ENCODE results near the gene CBL. TPM values are rescaled to one million over a fixed set of nuclear protein-coding genes. Genes with fewer than 3 reads are reported as not detected.
"Not testable (repeated sequence)": the region's sequence is repeated elsewhere in the genome, so short reads cannot be mapped to it uniquely, and the experiment has no call there.

The CBL gene
- total RNA-seq, 2 experiments from 2014 or later: 25.3 to 25.7 TPM

DNA sequence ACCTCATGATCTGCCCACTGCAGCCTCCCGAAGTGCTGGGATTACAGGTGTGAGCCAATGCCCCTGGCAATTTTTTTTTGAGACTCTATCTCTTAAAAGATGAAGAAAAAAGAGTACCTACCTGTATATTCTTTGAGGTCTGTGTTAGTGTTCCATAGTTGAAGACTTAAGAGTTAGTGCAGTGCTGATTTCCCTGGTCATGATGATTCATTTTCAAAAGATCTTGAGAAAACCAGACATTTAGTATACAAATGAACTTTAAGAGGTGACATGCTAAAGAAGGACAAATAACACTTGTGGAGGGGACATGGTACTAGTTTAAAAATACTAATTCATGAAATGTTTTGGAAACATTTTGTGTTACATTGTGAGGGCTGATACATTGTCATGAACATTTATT lies 17.7 kb downstream of the CBL start:
- peaks cover 63% of the 10 kb centered on the region for H3K4me1 Mint-ChIP-seq (ENCODE audit: low read depth)
- no peaks in the 10 kb centered on the region for H3K27me3 Mint-ChIP-seq (ENCODE audit: low read depth)
- no peak overlapping the region for H3K4me3 Mint-ChIP-seq
- H3K36me3 Mint-ChIP-seq (ENCODE audit: low read depth): peaks cover 6% of the 10 kb centered on the region
- no peak overlapping the region for H3K27ac Mint-ChIP-seq
- H3K9me3 Mint-ChIP-seq: no peaks in the 10 kb centered on the region
- intact Hi-C loops (cut with micrococcal nuclease): no loop called here
- DNase-seq: no peak
- CTCF ChIA-PET: interaction anchor here (0.5 kb wide), 1 partner anchor 66 kb away, joined by 4 read pairs; no protein-coding TSS in a partner anchor

DNA sequence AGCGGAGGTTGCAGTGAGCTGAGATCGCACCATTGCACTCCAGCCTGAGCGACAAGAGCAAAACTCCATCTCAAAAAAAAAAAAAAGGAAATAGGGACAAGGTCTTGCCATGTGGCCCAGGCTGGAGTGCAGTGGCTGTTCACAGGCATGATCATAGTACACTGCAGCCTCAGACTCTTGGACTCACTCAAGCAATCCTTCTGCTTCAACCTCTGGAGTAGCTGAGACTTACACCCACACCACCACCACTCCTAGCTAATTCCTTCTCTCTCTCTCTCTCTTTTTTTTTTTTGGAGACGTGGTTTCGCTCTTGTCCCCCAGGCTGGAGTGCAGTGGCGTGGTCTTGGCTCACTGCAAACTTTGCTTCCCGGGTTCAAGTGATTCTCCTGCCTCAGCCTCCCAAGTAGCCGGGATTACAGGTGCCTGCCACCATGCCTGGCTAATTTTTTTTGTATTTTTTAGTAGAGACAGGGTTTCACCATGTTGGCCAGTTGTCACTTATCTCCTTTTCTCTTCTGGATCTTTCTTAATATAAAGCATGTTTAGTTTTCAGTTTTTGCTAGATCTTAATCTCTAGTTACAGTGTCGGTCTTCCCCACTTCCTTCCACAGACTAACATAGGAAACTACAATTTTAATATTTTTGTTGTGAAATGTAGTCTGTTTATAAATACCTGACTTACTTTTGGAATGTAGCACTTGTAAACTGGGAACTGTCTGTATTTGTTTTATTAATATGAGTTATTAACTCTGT lies 22.6 kb downstream of the CBL start:
- H3K4me3 Mint-ChIP-seq: peak overlapping the region; percentile 3
- peak overlapping the region; percentile 30 for H3K27ac Mint-ChIP-seq
- H3K27me3 Mint-ChIP-seq (ENCODE audit: low read depth); DNase-seq; intact Hi-C loops (cut with micrococcal nuclease); H3K9me3 Mint-ChIP-seq: not testable (repeated sequence)
- peaks cover 57% of the 10 kb centered on the region for H3K4me1 Mint-ChIP-seq (ENCODE audit: low read depth)
- CTCF ChIA-PET: interaction anchor here (0.6 to 1.0 kb wide), 2 partner anchors 22 to 93 kb away, joined by 3 to 5 read pairs; no protein-coding TSS in a partner anchor
- peaks cover 16% of the 10 kb centered on the region for H3K36me3 Mint-ChIP-seq (ENCODE audit: low read depth)

DNA sequence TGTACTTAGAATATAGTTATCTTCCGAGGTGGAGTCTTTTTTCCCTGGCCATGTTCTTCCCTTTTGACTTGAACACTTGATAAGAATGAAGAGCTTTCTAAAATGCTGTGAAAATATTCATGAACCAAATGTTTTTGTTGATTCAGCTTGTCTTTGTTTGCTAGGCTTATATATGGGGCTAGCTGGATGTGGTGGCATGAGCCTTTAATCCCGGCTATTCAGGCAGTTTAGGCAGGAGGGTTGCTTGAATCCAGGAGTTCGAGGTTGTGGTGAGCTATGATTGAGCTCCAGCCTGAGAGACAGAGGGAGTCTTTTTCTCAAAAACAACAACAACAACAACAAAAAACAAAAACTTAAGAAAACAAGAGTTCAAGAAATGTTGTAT lies 23.1 kb downstream of the CBL start:
- no peak overlapping the region for H3K4me3 Mint-ChIP-seq
- peak overlapping the region; percentile 30 for H3K27ac Mint-ChIP-seq
- no peak for DNase-seq
- H3K9me3 Mint-ChIP-seq: no peaks in the 10 kb centered on the region
- no peaks in the 10 kb centered on the region for H3K27me3 Mint-ChIP-seq (ENCODE audit: low read depth)
- intact Hi-C loops (cut with micrococcal nuclease): no loop called here
- peaks cover 16% of the 10 kb centered on the region for H3K36me3 Mint-ChIP-seq (ENCODE audit: low read depth)
- CTCF ChIA-PET: interaction anchor here (0.6 to 1.0 kb wide), 3 partner anchors 12 to 92 kb away, joined by 3 read pairs; no protein-coding TSS in a partner anchor
- H3K4me1 Mint-ChIP-seq (ENCODE audit: low read depth): peaks cover 51% of the 10 kb centered on the region

DNA sequence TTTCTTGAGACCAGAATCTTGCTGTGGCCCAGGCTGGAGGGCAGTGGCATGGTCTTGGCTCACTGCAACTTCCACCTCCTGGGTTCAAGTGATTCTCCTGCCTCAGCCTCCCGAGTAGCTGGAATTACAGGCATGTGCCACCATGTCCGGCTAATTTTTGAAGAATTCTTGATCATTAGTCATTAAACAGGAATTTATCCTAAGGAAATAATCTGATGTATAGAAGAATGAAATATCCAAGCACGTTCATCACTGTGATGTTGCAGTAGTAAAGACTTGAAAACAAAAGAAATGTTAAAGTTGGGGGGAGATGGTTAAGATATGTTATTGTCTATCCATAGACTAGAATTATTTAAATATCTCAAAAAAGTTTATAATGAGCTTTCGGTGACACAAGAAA lies 23.6 kb downstream of the CBL start:
- intact Hi-C loops (cut with micrococcal nuclease): no loop called here
- H3K4me1 Mint-ChIP-seq (ENCODE audit: low read depth): peaks cover 47% of the 10 kb centered on the region
- H3K27ac Mint-ChIP-seq: no peak overlapping the region
- H3K36me3 Mint-ChIP-seq (ENCODE audit: low read depth): peaks cover 14% of the 10 kb centered on the region
- no peaks in the 10 kb centered on the region for H3K9me3 Mint-ChIP-seq
- H3K4me3 Mint-ChIP-seq: no peak overlapping the region
- no peak for DNase-seq
- CTCF ChIA-PET: interaction anchor here (0.6 to 1.0 kb wide), 3 partner anchors 12 to 92 kb away, joined by 3 read pairs; no protein-coding TSS in a partner anchor
- no peaks in the 10 kb centered on the region for H3K27me3 Mint-ChIP-seq (ENCODE audit: low read depth)

DNA sequence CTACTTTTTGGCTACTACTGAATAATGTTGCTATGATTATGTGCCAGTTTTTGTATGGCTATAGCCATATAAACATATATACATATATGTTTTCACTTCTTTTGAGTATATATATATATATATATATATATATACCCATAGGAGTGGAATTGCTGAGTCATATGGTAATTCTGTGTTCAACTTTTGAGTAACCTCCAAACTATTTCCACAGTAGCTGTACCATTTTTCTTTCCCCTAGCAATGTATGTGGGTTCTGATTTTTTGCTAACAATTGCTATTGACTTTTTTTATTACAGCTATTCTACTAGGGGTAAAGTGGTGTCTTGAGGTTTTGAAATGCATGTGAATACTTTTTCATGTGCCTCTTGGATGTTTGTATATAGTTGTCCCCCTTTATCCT lies 30.4 kb downstream of the CBL start:
- intact Hi-C loops (cut with micrococcal nuclease): loop anchor here (2.0 kb wide), 1 partner anchor 26 kb away; no protein-coding TSS in a partner anchor
- CTCF ChIA-PET: interaction anchor here (0.7 to 1.4 kb wide), 3 partner anchors 27 to 40 kb away, joined by 3 read pairs; no protein-coding TSS in a partner anchor
- no peaks in the 10 kb centered on the region for H3K9me3 Mint-ChIP-seq
- H3K4me3 Mint-ChIP-seq: no peak overlapping the region
- DNase-seq: no peak
- H3K27ac Mint-ChIP-seq: no peak overlapping the region
- no peaks in the 10 kb centered on the region for H3K27me3 Mint-ChIP-seq (ENCODE audit: low read depth)
- peaks cover 23% of the 10 kb centered on the region for H3K36me3 Mint-ChIP-seq (ENCODE audit: low read depth)
- H3K4me1 Mint-ChIP-seq (ENCODE audit: low read depth): peaks cover 49% of the 10 kb centered on the region

DNA sequence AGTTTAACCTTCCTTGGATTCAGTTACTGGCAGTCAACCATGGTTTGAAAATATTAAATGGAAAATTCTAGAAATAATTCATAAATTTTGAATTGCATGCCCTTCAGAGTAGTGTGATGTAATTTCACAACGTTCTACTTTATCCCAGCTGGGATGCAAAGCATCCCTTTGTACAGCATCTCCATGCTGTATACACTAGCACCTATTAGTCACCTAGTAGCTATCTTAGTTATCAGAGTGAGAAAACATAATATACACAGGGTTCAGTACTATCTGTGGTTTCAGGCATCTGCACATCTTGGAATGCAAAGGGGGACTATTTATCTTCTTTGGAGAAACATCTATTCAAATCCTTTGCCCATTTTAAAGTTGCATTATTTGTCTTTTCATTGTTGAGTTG lies 30.8 kb downstream of the CBL start:
- no peak overlapping the region for H3K4me3 Mint-ChIP-seq
- no peaks in the 10 kb centered on the region for H3K27me3 Mint-ChIP-seq (ENCODE audit: low read depth)
- DNase-seq: no peak
- H3K27ac Mint-ChIP-seq: no peak overlapping the region
- peaks cover 53% of the 10 kb centered on the region for H3K4me1 Mint-ChIP-seq (ENCODE audit: low read depth)
- CTCF ChIA-PET: interaction anchor here (0.7 to 1.4 kb wide), 4 partner anchors 23 to 40 kb away, joined by 3 to 4 read pairs (median 3); no protein-coding TSS in a partner anchor
- intact Hi-C loops (cut with micrococcal nuclease): loop anchor here (1.0 to 2.0 kb wide), 2 partner anchors 14 to 26 kb away; no protein-coding TSS in a partner anchor
- H3K36me3 Mint-ChIP-seq (ENCODE audit: low read depth): peaks cover 27% of the 10 kb centered on the region
- H3K9me3 Mint-ChIP-seq: no peaks in the 10 kb centered on the region

DNA sequence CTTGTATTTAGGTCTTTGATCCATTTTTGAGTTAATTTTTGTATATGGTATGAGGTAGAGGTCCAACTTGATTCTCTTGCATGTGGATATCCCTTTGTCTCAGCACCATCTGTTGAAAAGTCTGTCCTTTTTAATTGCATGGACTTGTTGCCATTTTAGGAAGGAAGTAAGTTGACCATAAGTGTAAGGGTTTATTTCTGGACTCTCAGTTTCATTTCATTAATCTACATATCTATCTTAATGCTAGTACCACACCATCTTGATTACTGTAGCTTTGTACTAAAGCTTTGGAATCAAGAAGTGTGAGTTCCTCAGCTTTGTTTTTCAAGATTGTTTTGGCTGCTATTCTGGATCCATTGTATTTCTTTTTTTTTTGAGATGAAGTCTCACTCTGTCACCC lies 31.4 kb downstream of the CBL start:
- Mint-ChIP-seq H3K27ac (no peak overlapping the region), H3K36me3 (ENCODE audit: low read depth) (peaks cover 27% of the 10 kb centered on the region), H3K4me3 (no peak overlapping the region), H3K9me3 (no peaks in the 10 kb centered on the region), H3K27me3 (ENCODE audit: low read depth) (no peaks in the 10 kb centered on the region), H3K4me1 (ENCODE audit: low read depth) (peaks cover 57% of the 10 kb centered on the region)
- DNase-seq: no peak
- intact Hi-C loops (cut with micrococcal nuclease): loop anchor here (1.0 to 2.0 kb wide), 2 partner anchors 14 to 25 kb away; no protein-coding TSS in a partner anchor
- CTCF ChIA-PET: interaction anchor here (1.0 to 1.4 kb wide), 3 partner anchors 14 to 28 kb away, joined by 3 to 4 read pairs (median 3); no protein-coding TSS in a partner anchor

DNA sequence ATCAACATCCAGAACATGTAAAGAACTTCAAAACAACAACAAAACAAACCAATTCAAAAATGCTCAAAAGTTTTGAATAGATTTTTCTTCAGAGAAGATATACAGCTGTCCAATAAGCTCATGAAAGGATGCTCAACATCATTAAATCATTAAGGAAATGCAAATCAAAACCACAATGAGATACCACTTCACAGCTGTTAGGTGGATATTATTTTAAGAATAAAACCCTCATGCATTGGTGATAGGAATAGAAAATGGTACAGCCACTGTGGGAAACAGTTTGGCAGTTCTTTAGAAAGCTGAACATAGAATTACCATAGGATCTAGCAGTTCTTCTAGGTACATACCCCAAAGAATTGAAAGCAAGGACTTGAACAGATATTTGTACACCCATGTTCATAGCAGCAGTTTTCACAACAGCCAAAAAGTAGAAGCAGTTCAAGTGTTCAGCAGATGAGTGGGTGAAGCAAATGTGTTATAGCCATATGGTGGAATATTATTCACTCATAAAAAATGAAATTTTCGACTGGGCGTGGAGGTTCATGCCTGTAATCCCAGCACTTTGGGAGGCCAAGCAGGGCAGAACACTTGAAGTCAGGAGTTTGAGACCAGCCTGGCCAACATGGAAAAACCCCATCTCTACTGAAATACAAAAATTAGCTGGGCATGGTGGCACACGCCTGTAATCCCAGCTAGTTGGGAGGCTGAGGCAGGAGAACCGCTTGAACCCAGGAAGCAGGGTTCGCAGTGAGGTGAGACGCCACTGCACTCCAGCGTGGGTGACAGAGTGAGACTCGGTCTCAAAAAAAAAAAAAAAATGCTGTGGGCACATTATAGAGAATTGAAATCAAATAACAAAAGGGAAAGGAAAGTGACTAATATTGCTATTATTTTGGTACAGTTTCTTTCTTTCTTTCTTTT lies 42.9 kb downstream of the CBL start:
- intact Hi-C loops (cut with micrococcal nuclease): loop anchor here (2.0 kb wide), 1 partner anchor 14 kb away; no protein-coding TSS in a partner anchor
- Mint-ChIP-seq H3K4me1 (ENCODE audit: low read depth) (peaks cover 48% of the 10 kb centered on the region), H3K27ac (peak overlapping the region; percentile 48), H3K4me3 (no peak overlapping the region), H3K9me3 (no peaks in the 10 kb centered on the region), H3K27me3 (ENCODE audit: low read depth) (no peaks in the 10 kb centered on the region), H3K36me3 (ENCODE audit: low read depth) (peaks cover 5% of the 10 kb centered on the region)
- CTCF ChIA-PET: interaction anchor here (0.5 to 3.3 kb wide), 10 partner anchors 10 to 508 kb away, joined by 3 to 10 read pairs (median 4); no protein-coding TSS in a partner anchor
- DNase-seq: no peak

DNA sequence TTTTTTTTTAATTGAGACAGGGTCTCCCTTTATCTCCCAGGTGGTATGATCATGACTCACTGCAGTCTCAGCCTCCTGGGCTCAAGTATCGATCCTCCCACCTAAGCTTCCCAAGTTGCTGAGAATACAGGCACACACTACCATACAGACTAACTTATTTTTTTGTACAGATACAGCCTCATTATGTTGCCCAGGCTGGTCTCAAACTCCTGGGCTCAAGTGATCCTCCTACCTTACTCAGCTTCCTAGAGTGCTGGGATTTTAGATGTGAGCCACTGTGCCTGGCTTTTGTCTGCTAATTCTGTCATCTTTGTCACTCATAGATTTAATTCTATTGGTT lies 43.5 kb downstream of the CBL start:
- H3K9me3 Mint-ChIP-seq: no peaks in the 10 kb centered on the region
- no peak for DNase-seq
- H3K27me3 Mint-ChIP-seq (ENCODE audit: low read depth): no peaks in the 10 kb centered on the region
- peaks cover 5% of the 10 kb centered on the region for H3K36me3 Mint-ChIP-seq (ENCODE audit: low read depth)
- CTCF ChIA-PET: interaction anchor here (0.6 to 3.3 kb wide), 8 partner anchors 9 to 508 kb away, joined by 3 to 10 read pairs (median 4); no protein-coding TSS in a partner anchor
- no peak overlapping the region for H3K4me3 Mint-ChIP-seq
- H3K27ac Mint-ChIP-seq: no peak overlapping the region
- peaks cover 51% of the 10 kb centered on the region for H3K4me1 Mint-ChIP-seq (ENCODE audit: low read depth)
- intact Hi-C loops (cut with micrococcal nuclease): loop anchor here (2.0 kb wide), 1 partner anchor 13 kb away; no protein-coding TSS in a partner anchor

DNA sequence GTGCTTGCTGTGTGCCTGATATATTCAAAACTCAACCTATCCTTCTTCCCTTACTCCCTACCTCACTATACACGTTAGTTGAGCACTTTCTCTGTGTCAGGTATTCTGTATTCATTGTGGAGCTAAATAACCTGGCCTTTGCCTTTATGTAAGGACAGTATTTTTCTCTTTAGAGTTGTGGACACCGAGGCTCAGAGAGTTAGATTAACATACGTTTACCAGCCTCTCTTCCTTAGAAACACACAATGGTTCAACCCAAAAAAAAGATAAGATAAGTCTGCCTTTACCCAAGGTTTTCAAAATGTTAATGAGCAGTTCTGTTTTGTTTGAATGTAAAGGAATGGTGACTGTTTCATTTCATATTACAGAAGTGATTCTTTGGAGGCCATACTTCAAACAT lies 45.0 kb downstream of the CBL start:
- Mint-ChIP-seq H3K27me3 (ENCODE audit: low read depth) (no peaks in the 10 kb centered on the region), H3K27ac (no peak overlapping the region), H3K4me1 (ENCODE audit: low read depth) (peaks cover 57% of the 10 kb centered on the region), H3K9me3 (no peaks in the 10 kb centered on the region), H3K4me3 (no peak overlapping the region), H3K36me3 (ENCODE audit: low read depth) (peaks cover 5% of the 10 kb centered on the region)
- no peak for DNase-seq
- intact Hi-C loops (cut with micrococcal nuclease): loop anchor here (1.0 kb wide), 1 partner anchor 14 kb away; no protein-coding TSS in a partner anchor
- CTCF ChIA-PET: interaction anchor here (1.1 to 3.3 kb wide), 3 partner anchors 9 to 72 kb away, joined by 3 to 10 read pairs (median 6); no protein-coding TSS in a partner anchor

DNA sequence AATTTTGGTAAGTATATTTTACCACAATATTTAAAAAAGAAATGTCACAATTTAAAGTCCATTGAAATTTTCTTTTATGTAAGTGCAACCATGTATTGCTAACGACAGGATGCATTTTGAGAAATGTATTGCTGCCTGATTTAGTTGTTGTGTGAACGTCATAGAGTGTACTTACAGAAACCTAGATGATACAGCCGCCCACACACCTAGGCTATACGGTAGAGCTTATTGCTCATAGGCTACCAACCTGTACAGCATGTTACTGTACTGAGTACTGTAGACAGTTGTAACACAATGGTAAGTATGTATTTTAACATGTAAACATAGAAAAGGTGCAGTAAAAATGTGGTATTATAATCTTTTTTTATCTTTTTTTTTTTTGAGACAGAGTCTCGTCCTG lies 48.1 kb downstream of the CBL start:
- Mint-ChIP-seq H3K27ac (no peak overlapping the region), H3K36me3 (ENCODE audit: low read depth) (peaks cover 3% of the 10 kb centered on the region), H3K4me1 (ENCODE audit: low read depth) (peaks cover 66% of the 10 kb centered on the region), H3K4me3 (no peak overlapping the region), H3K27me3 (ENCODE audit: low read depth) (no peaks in the 10 kb centered on the region), H3K9me3 (no peaks in the 10 kb centered on the region)
- CTCF ChIA-PET: interaction anchor here (1.3 to 1.7 kb wide), 2 partner anchors 48 to 70 kb away, joined by 3 to 6 read pairs; partner anchors contain the start of gene CBL
- intact Hi-C loops (cut with micrococcal nuclease): no loop called here
- peak; percentile 75 for DNase-seq

All from activated naive CD4-positive, alpha-beta T cell treated with anti-CD3 and anti-CD28 coated beads for 36 hours (primary cell).